HS-5 (cell line): Measurements from ENCODE around the gene HOXC11.

ENCODE experiments used
- DNase-seq: peaks from one replicate; pipeline ENCODE4 v3.0.0-alpha.2; 2012; ENCODE audit warnings: low read depth

HOXC11 gene

GRCh38 chr12:54021432-54022013 is 48.6 kb downstream of the HOXC11 start:
- DNase-seq = no peak

GRCh38 chr12:54022960-54023884 is 50.3 kb downstream of the HOXC11 start:
- DNase-seq = no peak

- DNase-seq = no peak
These were observed 51.2 kb downstream of the HOXC11 start for GRCh38 chr12:54024127-54024526.

GRCh38 chr12:54024581-54025305 is 51.8 kb downstream of the HOXC11 start:
- DNase-seq = no peak

GRCh38 chr12:54025499-54026405 is 52.8 kb downstream of the HOXC11 start:
- no peak for DNase-seq

GRCh38 chr12:54026640-54027441 is 53.9 kb downstream of the HOXC11 start:
- DNase-seq = no peak
